Sciatic nerve (tissue), 2 donors: ENCODE measurements around the gene MET. TPM values are rescaled to one million over a fixed set of nuclear protein-coding genes. Genes with fewer than 3 reads are reported as not detected.
"Not testable (repeated sequence)": the region's sequence is repeated elsewhere in the genome, so short reads cannot be mapped to it uniquely, and the experiment has no call there.

Source experiments
- ATAC-seq: fragments of 200-7000 bp; cut with Tn5 transposase; one replicate; pipeline ENCODE4 v1.9.1; 2020; ENCODE audit warnings: mild to moderate bottlenecking, moderate library complexity
- DNase-seq: peaks from one replicate; pipeline ENCODE4 v3.0.0-alpha.2; 2020; ENCODE audit warnings: low spot score
- intact Hi-C: fragments of 100-400 bp; cut with DNase I; formaldehyde crosslinking; loops from one replicate; pipeline ENCODE4 v1.14.2; 2022
- total RNA-seq: library from RNA; stranded (reverse); fragmentation: NEBNext Ultra II Directional; extraction: Animal tissue kit (Norgen Biotek cat#: 25700); gene quantifications from one replicate; pipeline ENCODE4 v1.2.1, GENCODE V29; 2021
- donor health status: DM: no; HTN: no; CAD: no.
- donor health status: DM: no; HTN: no; CAD: no.

MET gene
- total RNA-seq, 1 donor from 2014 or later: 60.7 TPM

GRCh38 chr7:116713918-116714317 is 41.9 kb downstream of the MET start:
- intact Hi-C loops: no loop called here
- DNase-seq: no peak
- no peak for ATAC-seq

GRCh38 chr7:116715077-116715476 is 43.1 kb downstream of the MET start:
- DNase-seq: no peak
- no peak for ATAC-seq
- intact Hi-C loops: no loop called here

GRCh38 chr7:116717137-116717536 is 45.1 kb downstream of the MET start:
- ATAC-seq: no peak
- no peak for DNase-seq
- intact Hi-C loops: no loop called here

DNA sequence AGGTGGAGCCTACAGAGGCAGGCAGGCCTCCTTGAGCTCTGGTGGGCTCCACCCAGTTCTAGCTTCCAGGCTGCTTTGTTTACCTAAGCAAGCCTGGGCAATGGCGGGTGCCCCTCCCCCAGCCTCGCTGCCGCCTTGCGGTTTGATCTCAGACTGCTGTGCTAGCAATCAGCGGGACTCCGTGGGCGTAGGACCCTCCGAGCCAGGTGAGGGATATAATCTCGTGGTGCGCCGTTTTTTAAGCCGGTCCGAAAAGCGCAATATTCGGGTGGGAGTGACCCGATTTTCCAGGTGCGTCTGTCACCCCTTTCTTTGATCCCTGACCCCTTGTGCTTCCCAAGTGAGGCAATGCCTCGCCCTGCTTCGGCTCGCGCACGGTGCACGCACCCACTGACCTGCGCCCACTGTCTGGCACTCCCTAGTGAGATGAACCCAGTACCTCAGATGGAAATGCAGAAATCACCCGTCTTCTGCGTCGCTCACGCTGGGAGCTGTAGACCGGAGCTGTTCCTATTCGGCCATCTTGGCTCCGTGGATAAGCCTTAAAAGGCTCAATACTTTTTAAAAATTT is 52.0 kb downstream of the MET start:
- DNase-seq, ATAC-seq, intact Hi-C loops: not testable (repeated sequence)

- DNase-seq (no peak), ATAC-seq (no peak)
- intact Hi-C loops: no loop called here
Observed at GRCh38 chr7:116724560-116725231, 52.7 kb downstream of the MET start.

GRCh38 chr7:116726149-116726548 is 54.2 kb downstream of the MET start:
- DNase-seq (no peak), ATAC-seq (no peak)
- intact Hi-C loops: no loop called here

DNA sequence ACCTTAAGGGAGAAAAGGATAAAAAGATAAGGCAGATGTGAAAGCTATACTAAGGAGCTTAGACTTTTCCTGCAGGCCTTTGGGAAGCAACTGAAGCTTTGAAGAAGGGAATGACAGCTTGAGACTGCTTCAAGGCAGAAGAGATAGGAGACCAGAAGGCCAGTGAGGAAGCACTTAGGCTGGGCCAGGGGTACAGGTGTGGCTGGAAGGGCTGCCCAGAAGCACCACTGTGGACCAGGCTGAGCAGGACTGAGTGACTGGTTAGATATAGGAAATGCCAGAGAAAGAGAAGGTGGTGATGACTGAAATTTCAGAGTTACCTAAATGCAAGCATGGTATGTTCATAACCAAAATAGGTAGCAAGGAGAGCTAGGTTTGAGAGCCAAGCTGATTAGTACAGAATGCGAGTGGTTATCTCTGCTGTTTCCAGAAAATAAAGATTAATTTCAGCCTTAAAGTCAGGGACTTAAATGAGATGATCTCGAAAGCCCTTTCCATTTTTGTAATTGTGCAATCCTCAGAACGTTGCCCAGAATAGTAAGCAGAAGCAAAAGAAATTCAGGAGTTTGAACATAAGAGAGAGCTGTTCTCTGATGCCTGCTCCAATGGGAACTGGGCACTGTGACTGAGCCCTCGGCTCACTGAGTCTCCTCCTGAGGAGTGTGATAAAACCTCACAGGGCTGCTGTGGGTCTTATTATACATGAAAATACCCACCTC is 54.9 kb downstream of the MET start:
- intact Hi-C loops: no loop called here
- DNase-seq (no peak), ATAC-seq (peak; percentile 82)

GRCh38 chr7:116727432-116728009 is 55.5 kb downstream of the MET start:
- peak; percentile 42 for ATAC-seq
- intact Hi-C loops: no loop called here
- no peak for DNase-seq

GRCh38 chr7:116728413-116728812 is 56.4 kb downstream of the MET start:
- DNase-seq: no peak
- intact Hi-C loops: no loop called here
- no peak for ATAC-seq

DNA sequence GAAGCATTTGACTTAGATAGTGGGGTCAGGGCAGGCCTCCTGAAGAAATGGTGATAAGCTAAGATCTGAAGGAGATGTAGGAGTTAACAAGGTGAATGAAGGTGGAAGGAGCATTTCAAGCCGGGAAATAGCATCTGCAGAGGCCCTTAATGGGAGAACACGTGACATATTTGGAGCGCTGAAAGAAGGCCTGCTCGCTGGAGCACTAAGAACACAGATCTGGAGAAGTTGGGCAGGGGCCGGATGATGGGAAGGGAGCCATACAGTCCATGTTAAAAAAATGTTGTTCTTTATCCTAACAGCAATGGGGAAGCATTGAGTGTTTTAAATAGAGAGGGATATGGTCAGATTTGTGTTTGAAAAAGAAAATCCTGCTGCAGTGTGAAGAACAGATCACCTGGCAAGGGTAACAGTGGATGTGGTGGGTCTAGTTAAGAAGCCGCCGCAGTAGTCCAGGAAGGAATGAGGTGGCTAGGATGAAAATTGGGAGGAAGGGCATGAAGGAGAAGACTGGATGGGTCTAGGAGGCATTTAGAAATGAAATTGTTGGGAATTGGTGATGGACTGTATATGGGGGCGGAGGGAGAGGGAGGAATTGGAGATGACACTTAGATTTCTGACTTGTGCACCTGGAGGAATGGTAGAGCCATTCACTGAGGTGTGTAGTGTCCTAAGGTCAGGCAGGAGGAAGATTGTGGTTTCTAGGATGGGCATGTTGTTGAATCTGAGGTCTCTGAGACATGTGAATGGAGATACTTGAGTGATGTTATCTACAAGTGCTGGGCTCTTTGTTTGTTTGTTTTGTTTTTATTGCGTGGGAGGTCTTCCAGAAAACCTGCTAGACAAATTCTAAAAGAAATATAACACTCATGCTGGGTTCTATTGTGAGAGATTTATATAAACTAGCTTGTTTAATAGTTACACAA is 58.4 kb downstream of the MET start:
- DNase-seq (no peak), ATAC-seq (no peak)
- intact Hi-C loops: no loop called here

DNA sequence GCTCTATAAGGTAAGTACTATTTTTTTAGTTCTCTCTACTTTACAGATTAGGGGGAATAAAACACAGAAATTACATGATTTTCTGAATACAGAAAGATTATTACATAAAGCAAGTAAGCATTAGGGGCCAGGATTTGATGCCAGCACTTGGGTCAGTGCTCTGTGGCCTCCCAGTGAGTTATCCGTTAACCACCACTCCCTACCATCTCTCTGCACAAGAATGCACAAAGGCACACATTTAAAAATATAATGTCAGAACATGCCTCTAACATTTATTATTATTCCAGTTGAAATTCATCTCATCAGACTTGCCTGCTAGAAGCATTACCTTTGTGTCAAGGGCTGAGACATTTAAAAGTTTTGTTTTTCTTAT is 59.0 kb downstream of the MET start:
- no peak for ATAC-seq
- no peak for DNase-seq
- intact Hi-C loops: no loop called here

DNA sequence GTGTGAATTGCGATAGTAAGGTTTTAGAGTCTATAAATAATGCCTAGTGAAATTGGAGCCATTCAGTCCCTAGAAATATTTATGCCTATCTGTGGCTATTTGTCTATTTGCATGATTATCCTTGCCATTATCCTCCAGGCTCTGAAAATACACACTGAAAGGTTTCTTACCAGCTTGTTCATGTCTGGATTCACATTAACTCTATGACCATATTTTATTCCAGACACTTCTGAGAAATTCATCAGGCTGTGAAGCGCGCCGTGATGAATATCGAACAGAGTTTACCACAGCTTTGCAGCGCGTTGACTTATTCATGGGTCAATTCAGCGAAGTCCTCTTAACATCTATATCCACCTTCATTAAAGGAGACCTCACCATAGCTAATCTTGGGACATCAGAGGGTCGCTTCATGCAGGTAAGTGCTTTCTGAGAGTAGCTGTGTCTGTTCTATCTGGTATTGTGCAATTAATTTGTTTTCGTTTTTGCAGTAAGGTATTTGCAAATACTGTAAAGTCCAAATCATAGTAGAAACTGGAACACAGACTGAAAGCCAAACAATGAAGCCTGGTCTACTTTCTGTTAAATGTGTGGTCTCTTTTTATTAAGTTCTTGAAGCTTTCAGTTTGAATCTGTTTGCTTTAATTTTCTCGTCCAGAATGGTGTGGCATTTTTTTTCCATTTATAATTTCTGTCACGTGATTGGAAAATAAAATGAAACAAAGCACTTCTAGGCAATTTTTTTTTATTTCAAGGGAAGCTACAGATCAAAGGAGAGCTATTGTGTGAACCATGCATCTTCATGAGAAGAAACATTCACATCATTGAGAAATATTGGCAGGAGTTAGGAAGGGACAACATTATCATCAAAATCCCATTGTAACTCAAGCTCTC is 59.7 kb downstream of the MET start:
- intact Hi-C loops: no loop called here

DNA sequence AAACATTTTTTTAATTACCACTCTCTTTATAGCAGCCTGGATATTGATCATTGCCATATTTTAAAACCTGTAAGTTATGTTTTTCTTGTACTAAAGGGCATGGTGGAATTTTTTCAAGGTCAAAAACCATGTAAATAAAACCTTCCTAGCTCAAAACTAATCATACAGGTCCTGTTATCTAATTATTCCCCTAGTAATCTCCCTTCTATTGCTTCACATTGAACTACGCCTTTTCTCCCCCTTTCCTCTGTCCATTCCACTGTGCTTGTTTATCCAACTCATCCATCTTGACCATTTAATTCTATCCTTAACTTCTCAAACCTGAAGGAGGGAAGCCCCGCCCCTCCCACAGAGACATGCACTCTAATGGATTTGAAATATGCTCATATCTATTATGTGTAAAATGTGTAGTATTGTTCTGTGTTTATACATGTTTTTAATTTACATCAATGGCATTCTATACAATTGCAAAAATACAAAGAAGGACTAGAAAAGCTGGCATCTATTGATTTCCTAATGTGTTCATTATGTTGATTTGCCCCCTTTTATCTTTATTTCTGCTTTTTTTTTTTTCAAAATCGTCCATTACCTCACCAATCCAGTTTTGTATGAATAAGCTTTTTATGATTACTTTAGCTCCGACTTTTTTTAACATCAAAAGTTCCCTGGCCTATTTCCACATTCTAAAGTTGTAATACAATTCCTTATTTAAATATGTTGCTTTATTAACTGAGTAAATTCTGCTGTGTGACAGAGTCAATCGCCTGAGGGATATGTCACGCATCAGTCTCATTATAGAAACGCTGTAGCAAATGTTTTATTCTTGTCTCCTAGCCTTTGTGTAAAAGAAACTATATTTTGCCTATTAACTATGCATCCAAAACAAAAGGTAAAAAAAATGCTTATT is 61.0 kb downstream of the MET start:
- intact Hi-C loops: no loop called here
- ATAC-seq: no peak

More for the DNA sequence above, 59.7 kb downstream of the MET start:
- DNase-seq (no peak), ATAC-seq (no peak)

GRCh38 chr7:116733924-116734580 is 62.1 kb downstream of the MET start:
- no peak for DNase-seq
- intact Hi-C loops: no loop called here
- ATAC-seq: peak; percentile 17

More for the DNA sequence above, 61.0 kb downstream of the MET start:
- no peak for DNase-seq

DNA sequence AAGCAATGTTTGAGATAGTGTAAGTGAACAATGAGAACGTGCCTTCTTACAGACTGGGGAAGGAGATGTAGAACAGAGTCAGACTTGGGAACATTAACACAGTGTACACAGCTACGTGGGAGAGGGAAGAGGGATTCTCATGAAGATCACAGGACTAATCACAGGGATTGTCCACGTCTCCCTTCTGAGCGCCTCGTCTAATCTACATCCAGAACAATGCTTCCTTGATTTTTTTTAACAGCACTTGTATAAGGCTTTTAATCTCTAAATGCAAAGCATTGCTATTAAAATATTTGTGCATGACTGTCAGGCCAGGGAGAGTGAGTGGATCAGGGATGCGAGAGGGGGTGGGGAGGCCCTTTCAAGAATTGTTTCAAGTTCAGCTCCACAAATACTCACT is 62.7 kb downstream of the MET start:
- ATAC-seq (no peak), DNase-seq (no peak)
- intact Hi-C loops: no loop called here

DNA sequence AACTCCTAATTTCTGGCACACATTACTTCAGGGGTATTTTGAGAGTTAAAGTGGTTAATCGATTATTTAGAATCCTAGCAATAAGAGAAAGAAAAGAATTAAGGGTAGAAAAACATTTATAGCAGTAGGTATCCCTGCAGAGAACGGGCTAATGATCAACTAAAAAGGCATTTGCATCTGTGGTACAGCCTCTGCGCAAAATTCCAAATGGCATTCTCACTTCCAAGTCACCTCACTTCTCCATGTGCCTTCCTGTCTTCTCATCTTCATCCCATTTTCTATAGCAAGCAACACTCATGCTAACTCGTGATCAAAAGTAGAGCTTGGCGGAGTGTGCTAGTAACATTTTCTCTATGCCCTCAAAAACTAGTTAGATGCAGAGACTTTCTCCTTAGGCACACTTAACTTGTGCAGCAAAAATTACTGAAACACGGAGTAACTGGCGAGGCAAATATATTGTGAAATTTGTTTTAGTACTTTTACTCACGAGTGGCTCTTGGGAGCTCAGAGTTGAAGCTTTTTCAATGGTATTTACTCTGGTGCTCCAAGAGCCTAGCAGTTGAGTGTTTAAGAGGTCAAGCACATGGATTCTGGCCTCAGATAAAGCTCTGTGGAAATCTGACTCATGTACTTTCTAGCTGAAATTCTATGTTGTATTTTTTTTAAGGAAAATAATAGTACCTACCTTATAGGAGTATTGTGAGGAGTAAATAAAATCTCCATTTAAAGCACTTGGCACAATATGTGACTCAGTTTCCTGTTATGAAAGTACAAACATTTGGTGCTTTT is 65.1 kb downstream of the MET start:
- no peak for DNase-seq
- peak; percentile 90 for ATAC-seq
- intact Hi-C loops: no loop called here
